ENCODE measurements around the gene ZNF679.
"Not testable (repeated sequence)": the region's sequence is repeated elsewhere in the genome, so short reads cannot be mapped to it uniquely, and the experiment has no call there.

The ZNF679 gene

DNA sequence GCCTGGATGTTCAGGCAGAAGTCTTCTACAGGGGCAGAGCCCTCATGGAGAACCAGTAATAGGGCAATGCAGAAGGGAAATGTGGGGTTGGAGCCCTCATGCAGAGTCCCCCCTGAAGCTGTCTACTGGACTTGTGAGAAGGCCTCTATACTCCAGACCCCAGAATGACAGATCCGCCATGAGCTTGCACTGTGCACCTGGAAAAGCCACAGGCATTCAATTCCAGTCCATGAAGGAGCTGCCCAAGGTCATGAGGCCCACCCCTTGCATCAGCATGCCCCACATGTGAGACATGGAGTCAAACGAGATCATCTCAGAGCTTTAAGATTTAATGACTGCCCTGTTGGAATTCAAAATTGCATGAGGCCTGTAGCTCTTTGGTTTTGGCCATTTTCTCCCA lies 4.9 kb upstream of the ZNF679 start:
- H3K4me3 ChIP-seq (ENCODE audit: low read length): no peak overlapping the region
- no peaks in the 10 kb centered on the region for H3K27me3 ChIP-seq (ENCODE audit: control insufficient read depth, insufficient read depth, low read length)
- no peak overlapping the region for H3K9ac ChIP-seq (ENCODE audit: low read length)
- H3K36me3 ChIP-seq (ENCODE audit: control insufficient read depth, insufficient read depth, low read length): no peaks in the 10 kb centered on the region
- no peak overlapping the region for H3K27ac ChIP-seq (ENCODE audit: low read depth, low read length)
- H3K4me1 ChIP-seq (ENCODE audit: control insufficient read depth, insufficient read depth, low read length): no peaks in the 10 kb centered on the region

DNA sequence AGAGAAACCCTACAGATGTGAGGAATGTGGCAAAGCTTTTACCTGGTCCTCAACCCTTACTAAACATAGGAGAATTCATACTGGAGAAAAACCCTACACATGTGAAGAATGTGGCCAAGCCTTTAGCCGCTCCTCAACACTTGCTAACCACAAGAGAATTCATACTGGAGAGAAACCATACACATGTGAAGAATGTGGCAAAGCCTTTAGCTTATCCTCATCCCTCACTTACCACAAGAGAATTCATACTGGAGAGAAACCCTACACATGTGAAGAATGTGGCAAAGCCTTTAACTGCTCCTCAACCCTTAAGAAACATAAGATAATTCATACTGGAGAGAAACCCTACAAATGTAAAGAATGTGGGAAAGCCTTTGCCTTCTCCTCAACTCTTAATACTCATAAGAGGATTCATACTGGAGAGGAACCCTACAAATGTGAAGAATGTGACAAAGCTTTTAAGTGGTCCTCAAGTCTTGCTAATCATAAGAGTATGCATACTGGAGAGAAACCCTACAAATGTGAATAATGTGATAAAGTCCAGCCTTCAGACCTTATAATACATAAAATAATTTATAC lies 38.2 kb downstream of the ZNF679 start:
- H3K27me3 ChIP-seq (ENCODE audit: control insufficient read depth, insufficient read depth, low read length): no peaks in the 10 kb centered on the region
- H3K27ac ChIP-seq (ENCODE audit: low read depth, low read length): no peak overlapping the region
- no peak overlapping the region for H3K4me3 ChIP-seq (ENCODE audit: low read length)
- no peak overlapping the region for H3K9ac ChIP-seq (ENCODE audit: low read length)
- no peaks in the 10 kb centered on the region for H3K36me3 ChIP-seq (ENCODE audit: control insufficient read depth, insufficient read depth, low read length)
- H3K4me1 ChIP-seq (ENCODE audit: control insufficient read depth, insufficient read depth, low read length): no peaks in the 10 kb centered on the region

DNA sequence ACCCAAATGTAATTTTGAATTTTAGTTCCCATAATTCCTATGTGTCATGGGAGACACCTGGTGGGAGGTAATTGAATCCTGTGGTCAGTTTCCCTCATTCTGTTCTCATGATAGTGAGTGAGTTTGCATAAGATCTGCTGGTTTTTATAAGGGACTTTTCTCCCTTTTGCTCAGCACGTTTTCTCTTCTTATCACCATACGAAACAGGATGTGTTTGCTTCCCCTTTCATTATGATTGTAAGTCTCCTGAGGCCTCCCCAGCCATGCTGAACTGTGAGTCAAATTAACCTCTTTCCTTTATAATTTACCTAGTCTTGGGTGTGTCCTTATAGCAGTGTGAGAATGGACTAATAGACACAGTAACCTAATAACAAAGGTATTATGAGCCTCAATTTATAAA lies 49.4 kb downstream of the ZNF679 start:
- Histone ChIP-seq H3K4me3 (ENCODE audit: low read length) (no peak overlapping the region), H3K9ac (ENCODE audit: low read length) (no peak overlapping the region), H3K36me3 (ENCODE audit: control insufficient read depth, insufficient read depth, low read length) (no peaks in the 10 kb centered on the region), H3K27me3 (ENCODE audit: control insufficient read depth, insufficient read depth, low read length) (no peaks in the 10 kb centered on the region), H3K4me1 (ENCODE audit: control insufficient read depth, insufficient read depth, low read length) (no peaks in the 10 kb centered on the region), H3K27ac (ENCODE audit: low read depth, low read length) (no peak overlapping the region)

DNA sequence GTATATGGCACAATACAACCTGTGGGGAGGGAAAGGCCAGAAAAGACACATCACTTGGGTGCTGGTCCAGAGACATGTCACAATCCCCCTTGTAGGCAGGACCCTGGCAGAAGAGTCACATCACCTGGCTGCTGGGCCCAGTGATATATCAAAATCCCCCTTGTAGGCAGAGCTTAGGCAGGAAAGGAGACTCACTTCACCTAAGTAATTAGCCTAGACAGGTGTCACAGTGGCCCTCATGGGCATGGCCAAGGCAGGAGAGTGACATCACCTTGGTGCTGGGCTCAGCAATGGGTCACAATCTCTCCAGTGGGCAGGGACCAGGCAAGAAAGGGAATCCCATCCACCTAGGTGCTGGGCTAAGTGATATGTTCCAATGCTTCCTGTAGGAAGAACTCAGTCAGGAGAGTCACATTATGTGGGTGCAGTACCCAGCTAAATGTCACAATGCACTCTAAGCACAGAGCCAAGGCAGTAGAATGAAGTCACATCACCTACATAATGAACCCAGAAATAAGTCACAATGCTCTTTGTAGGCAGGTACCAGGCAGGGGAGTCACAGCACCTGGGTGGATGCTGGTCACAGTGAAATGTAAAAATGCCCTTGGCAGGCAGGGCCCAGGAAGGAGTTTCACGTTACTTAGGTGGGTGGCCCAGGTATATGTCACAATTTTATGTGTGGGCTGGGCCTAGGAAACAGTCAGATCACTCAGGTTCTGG lies 66.6 kb downstream of the ZNF679 start:
- no peak overlapping the region for H3K9ac ChIP-seq (ENCODE audit: low read length)
- H3K4me1 ChIP-seq (ENCODE audit: control insufficient read depth, insufficient read depth, low read length): no peaks in the 10 kb centered on the region
- H3K4me3 ChIP-seq (ENCODE audit: low read length): no peak overlapping the region
- no peaks in the 10 kb centered on the region for H3K36me3 ChIP-seq (ENCODE audit: control insufficient read depth, insufficient read depth, low read length)
- H3K27me3 ChIP-seq (ENCODE audit: control insufficient read depth, insufficient read depth, low read length): no peaks in the 10 kb centered on the region
- H3K27ac ChIP-seq (ENCODE audit: low read depth, low read length): no peak overlapping the region

DNA sequence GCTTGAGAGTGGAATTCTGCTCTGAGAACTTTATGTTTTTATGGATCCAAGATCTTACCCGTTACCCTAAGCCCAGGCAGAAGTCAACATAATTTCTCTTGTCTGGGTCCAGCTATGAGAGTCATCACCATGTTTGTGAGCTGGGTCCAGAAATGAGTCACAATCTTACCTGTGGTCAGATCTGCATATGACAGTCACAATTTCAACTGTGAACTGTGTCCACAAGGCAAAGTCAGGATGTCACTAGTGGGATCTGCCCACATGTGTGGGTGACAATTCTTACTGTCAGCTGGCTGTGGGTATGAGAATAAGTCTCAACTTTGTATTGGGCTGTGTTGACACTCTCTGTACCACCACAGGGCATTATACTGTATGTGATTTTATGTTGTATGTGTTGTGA lies 69.1 kb downstream of the ZNF679 start:
- H3K27me3 ChIP-seq (ENCODE audit: control insufficient read depth, insufficient read depth, low read length); H3K9ac ChIP-seq (ENCODE audit: low read length); H3K27ac ChIP-seq (ENCODE audit: low read depth, low read length); H3K36me3 ChIP-seq (ENCODE audit: control insufficient read depth, insufficient read depth, low read length); H3K4me1 ChIP-seq (ENCODE audit: control insufficient read depth, insufficient read depth, low read length); H3K4me3 ChIP-seq (ENCODE audit: low read length): not testable (repeated sequence)

DNA sequence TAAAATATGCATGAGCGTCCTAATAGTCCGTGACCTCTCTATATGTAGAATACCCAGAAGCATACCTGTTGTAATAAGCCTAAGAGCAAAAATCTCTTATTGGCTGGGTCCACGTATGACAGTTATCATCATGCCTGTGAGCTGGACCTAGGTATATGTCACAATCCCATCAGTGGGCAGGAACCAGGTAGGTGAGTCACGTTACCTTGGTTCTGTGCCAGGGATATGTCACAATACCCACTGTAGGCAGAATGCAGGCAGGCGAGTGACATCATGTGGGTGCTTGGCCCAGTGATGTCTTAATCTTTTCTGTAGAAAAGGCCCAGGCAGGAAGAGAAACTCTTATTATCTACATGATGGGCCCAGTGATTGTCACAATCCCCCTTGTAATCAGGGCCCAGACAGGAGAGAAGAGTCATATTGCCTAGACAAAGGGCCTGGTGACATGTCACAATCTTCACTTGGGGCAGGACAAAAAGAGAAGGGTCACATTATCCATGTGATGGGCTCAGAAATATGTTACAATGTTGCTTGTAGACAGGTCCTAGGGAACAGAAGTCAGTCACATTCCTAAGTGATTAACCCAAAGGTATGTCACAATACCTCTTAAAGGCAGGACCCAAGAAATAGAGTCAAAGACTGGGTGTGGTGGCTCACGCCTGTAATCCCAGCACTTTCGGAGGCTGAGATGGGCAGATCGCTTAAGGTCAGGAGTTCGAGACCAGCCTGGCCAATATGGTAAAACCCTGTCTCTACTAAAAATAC lies 72.5 kb downstream of the ZNF679 start:
- Histone ChIP-seq H3K27me3 (ENCODE audit: control insufficient read depth, insufficient read depth, low read length) (no peaks in the 10 kb centered on the region), H3K4me1 (ENCODE audit: control insufficient read depth, insufficient read depth, low read length) (no peaks in the 10 kb centered on the region), H3K36me3 (ENCODE audit: control insufficient read depth, insufficient read depth, low read length) (no peaks in the 10 kb centered on the region)

DNA sequence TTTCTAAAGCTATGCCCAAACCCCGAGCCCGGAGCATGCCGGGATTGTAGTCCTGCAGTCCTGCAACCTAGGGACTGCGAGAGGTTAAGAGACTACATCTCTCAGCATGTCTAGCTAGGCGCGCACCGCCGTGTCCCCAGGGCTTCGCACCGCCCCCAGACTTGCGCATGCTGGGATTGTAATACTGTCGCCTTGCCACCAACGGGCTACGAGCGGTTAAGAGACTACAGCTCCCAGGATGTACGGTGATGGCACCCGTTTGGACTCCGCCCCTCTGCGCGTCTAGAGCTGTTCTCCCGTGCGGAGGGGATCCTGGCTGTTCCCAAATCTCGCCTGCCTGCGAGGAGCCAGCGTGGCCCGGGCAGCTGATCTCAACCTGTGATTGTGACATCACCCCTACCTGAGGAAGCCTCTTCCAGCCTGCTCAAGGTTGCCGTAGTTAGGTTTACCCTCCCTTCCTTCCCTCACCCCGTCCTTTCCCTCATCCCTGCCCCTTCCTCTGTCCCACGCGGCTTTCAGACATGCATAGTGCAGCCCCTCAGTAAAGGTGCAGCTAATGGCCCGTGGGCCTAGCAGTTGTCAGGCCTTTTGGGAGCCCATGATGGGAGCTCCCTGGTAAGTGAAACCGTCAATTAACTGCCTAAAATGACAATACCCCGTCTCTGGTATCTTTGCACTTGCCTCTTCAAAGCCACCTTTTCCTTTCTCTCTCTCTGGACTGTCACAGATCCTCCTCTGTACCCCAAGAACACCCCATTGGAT lies 79.2 kb downstream of the ZNF679 start:
- H3K36me3 ChIP-seq (ENCODE audit: control insufficient read depth, insufficient read depth, low read length): no peaks in the 10 kb centered on the region
- peak overlapping the region; percentile 70 for H3K9ac ChIP-seq (ENCODE audit: low read length)
- H3K27ac ChIP-seq (ENCODE audit: low read depth, low read length): peak overlapping the region; percentile 83
- H3K4me1 ChIP-seq (ENCODE audit: control insufficient read depth, insufficient read depth, low read length): peaks cover 2% of the 10 kb centered on the region
- peak overlapping the region; percentile 89 for H3K4me3 ChIP-seq (ENCODE audit: low read length)
- no peaks in the 10 kb centered on the region for H3K27me3 ChIP-seq (ENCODE audit: control insufficient read depth, insufficient read depth, low read length)

More for the DNA sequence above, 72.5 kb downstream of the ZNF679 start:
- H3K4me3 ChIP-seq (ENCODE audit: low read length): no peak overlapping the region
- no peak overlapping the region for H3K27ac ChIP-seq (ENCODE audit: low read depth, low read length)
- H3K9ac ChIP-seq (ENCODE audit: low read length): no peak overlapping the region

DNA sequence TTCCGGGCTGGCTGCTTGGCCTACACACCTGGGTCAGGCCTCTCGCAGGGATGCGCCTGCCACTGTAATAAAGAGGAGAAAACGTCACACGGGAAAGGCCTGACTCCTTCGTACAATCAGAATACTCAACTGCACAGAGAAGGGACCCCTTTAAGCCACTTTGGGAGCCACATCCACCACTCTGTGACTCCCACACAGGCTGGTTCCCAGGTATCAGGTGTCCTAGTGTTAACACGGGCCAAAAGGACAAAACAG lies 79.7 kb downstream of the ZNF679 start:
- Histone ChIP-seq H3K36me3 (ENCODE audit: control insufficient read depth, insufficient read depth, low read length) (no peaks in the 10 kb centered on the region), H3K4me1 (ENCODE audit: control insufficient read depth, insufficient read depth, low read length) (peaks cover 2% of the 10 kb centered on the region), H3K27ac (ENCODE audit: low read depth, low read length) (peak overlapping the region; percentile 83), H3K9ac (ENCODE audit: low read length) (no peak overlapping the region), H3K27me3 (ENCODE audit: control insufficient read depth, insufficient read depth, low read length) (no peaks in the 10 kb centered on the region), H3K4me3 (ENCODE audit: low read length) (peak overlapping the region; percentile 89)

DNA sequence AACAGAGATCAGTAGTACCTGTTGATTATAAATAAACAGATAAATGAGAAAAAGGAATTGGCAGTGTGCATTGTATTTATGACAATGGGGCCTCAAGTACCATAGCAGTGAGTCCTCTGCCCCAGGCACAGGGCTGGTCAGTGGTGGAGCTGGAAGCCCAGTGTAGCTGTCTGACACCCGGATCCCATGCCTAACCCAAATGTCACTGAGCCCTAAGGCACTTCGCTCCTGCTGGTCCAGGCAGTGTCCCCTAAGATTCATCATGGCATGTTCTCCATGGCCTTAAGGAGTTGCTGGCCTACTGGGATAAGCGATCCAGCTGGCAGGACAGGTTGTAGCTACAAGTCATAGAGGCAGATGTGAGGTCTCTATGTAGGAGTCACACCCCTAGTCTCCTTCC lies 82.2 kb downstream of the ZNF679 start:
- peaks cover 8% of the 10 kb centered on the region for H3K4me1 ChIP-seq (ENCODE audit: control insufficient read depth, insufficient read depth, low read length)
- no peaks in the 10 kb centered on the region for H3K27me3 ChIP-seq (ENCODE audit: control insufficient read depth, insufficient read depth, low read length)
- no peak overlapping the region for H3K9ac ChIP-seq (ENCODE audit: low read length)
- H3K36me3 ChIP-seq (ENCODE audit: control insufficient read depth, insufficient read depth, low read length): no peaks in the 10 kb centered on the region
- no peak overlapping the region for H3K27ac ChIP-seq (ENCODE audit: low read depth, low read length)
- no peak overlapping the region for H3K4me3 ChIP-seq (ENCODE audit: low read length)

DNA sequence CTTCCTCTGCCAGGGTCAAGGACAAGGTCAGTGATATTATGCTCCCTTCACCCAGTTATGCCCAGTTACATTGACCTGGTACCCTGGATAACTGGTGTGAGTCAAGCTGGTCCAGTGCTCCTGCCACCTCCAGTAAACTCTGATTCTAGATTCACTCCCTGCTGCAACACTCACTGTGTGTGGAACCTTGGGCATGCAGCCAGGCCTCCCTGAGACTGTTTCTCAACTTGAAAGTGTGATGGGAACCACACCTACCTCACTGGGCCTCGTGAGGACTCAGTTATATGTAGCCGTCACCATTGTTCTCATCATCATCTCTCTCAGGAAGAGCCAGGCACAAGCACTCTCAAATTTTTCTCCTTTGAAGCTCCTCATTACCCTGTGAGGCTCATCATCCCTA lies 84.6 kb downstream of the ZNF679 start:
- Histone ChIP-seq H3K27me3 (ENCODE audit: control insufficient read depth, insufficient read depth, low read length) (no peaks in the 10 kb centered on the region), H3K36me3 (ENCODE audit: control insufficient read depth, insufficient read depth, low read length) (no peaks in the 10 kb centered on the region), H3K9ac (ENCODE audit: low read length) (no peak overlapping the region), H3K4me1 (ENCODE audit: control insufficient read depth, insufficient read depth, low read length) (peaks cover 6% of the 10 kb centered on the region), H3K27ac (ENCODE audit: low read depth, low read length) (no peak overlapping the region), H3K4me3 (ENCODE audit: low read length) (no peak overlapping the region)

DNA sequence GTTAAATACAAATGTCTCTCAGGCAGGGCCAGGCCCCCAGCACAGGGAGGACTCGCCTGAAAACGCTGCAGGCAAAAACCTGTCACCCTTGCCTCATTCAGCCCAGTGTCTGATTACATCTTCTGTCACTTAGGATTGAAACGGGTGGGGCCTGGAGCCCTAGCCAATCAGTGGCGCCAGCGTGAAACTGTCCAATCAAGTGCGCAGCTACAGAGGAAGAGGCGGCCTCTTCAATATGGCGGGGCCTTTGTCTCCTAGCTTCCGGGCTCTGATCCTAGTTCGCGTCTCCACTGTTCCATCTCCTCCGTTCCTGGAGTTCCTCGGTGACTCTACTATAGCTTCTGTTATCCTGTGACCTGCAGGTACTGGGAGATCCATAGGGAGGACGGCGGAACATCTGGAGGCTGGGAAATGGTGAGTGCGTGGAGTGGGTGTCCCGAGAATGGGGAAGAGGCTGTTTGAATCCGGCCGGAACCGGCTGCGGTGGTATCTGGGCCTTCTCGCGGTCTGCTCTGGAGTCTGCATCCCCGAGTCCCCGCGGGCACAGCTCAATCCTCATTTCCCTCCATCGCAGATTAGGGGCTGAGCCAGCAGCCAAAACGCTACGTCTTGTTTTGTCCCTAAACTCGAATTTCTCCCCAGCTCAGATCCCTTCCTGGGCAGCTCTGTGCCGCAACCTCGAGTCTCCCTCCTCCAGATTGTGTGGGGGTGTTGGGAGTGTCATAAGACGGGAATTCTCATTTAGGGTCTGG lies 85.6 kb downstream of the ZNF679 start, which contains the start of gene ZNF736:
ZNF736 (plus strand) TSS at position 222 of the 752 bp plus-strand sequence; CDS start at position 412, 190 bp downstream.
- H3K36me3 ChIP-seq (ENCODE audit: control insufficient read depth, insufficient read depth, low read length): no peaks in the 10 kb centered on the region
- peaks cover 6% of the 10 kb centered on the region for H3K4me1 ChIP-seq (ENCODE audit: control insufficient read depth, insufficient read depth, low read length)
- H3K9ac ChIP-seq (ENCODE audit: low read length): peak within 1 kb of the TSS; percentile 84
- peak within 1 kb of the TSS; percentile 94 for H3K4me3 ChIP-seq (ENCODE audit: low read length)
- no peaks in the 10 kb centered on the region for H3K27me3 ChIP-seq (ENCODE audit: control insufficient read depth, insufficient read depth, low read length)
- H3K27ac ChIP-seq (ENCODE audit: low read depth, low read length): peak within 1 kb of the TSS; percentile 70

DNA sequence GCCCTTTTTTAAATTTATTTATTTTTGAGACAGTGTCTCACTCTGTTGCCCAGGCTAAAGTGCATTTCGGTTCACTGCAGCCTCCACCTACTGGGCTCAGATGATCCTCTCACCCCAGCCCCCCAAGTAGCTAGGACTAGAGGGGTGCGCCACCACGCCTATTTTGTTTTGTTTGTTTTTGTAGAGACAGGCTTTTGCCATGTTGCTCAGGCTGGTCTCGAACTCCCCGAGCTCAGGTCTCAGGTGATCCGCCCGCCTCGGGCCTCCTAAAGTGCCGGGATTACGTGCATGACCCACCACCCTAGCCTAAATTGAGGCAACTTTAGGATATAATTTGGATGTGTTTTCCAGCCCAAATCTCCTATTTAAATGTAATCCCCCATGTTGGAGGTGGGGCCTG lies 86.3 kb downstream of the ZNF679 start:
- peaks cover 6% of the 10 kb centered on the region for H3K4me1 ChIP-seq (ENCODE audit: control insufficient read depth, insufficient read depth, low read length)
- H3K27me3 ChIP-seq (ENCODE audit: control insufficient read depth, insufficient read depth, low read length): no peaks in the 10 kb centered on the region
- no peaks in the 10 kb centered on the region for H3K36me3 ChIP-seq (ENCODE audit: control insufficient read depth, insufficient read depth, low read length)
- peak overlapping the region; percentile 84 for H3K9ac ChIP-seq (ENCODE audit: low read length)
- H3K4me3 ChIP-seq (ENCODE audit: low read length): peak overlapping the region; percentile 94
- H3K27ac ChIP-seq (ENCODE audit: low read depth, low read length): no peak overlapping the region

Data from rectal smooth muscle tissue (tissue), 1 donor.